IMR-90 (cell line): ENCODE data around the gene MCM6. TPM values are rescaled to one million over a fixed set of nuclear protein-coding genes. Genes with fewer than 3 reads are reported as not detected.

Source experiments
- ATAC-seq: fragments of 200-7000 bp; cut with Tn5 transposase; 2 replicates; pipeline ENCODE4 v1.9.1; 2020; ENCODE audit warnings: low read depth, mild to moderate bottlenecking, moderate library complexity
- BruUV-seq: library from RNA; stranded (reverse); fragments of 400-500 nt; replicated peaks from 2 replicates; lab custom pipeline; 2021; lab: Mats Ljungman, UMichigan
- CTCF ChIA-PET: fragments of 300-600 bp; formaldehyde crosslinking; extraction: SDS; loops from one replicate; lab custom pipeline; 2021; ENCODE audit warnings: antibody characterized with exemption; lab: Yijun Ruan, JAX
- POLR2A ChIA-PET: fragments of 300-600 bp; sonication (Branson Sonifier 250); formaldehyde crosslinking; loops from one replicate; lab custom pipeline; 2022; ENCODE audit warnings: antibody characterized with exemption; ENCODE audit not compliant: unreplicated experiment; lab: Charles Lee
- DNase-seq: peaks from one replicate; pipeline ENCODE4 v3.0.0; 2013
- H2AFZ ChIP-seq: replicated peaks from 2 replicates; pipeline ENCODE3; 2013; ENCODE audit warnings: low read length, mild to moderate bottlenecking; ENCODE audit not compliant: poor library complexity
- H2AK5ac ChIP-seq: 2 replicates; pipeline ENCODE4 v1.6.1; 2013; ENCODE audit warnings: low read depth, low read length, inconsistent platforms
- H2AK9ac ChIP-seq: replicated peaks from 2 replicates; pipeline ENCODE3; 2013; ENCODE audit warnings: mild to moderate bottlenecking, low read depth, low read length, moderate library complexity; ENCODE audit not compliant: poor library complexity
- H2BK120ac ChIP-seq: 2 replicates; pipeline ENCODE4 v1.6.1; 2013; ENCODE audit warnings: low read depth, low read length, inconsistent platforms
- H2BK15ac ChIP-seq: 3 replicates; pipeline ENCODE4 v1.6.1; 2013; ENCODE audit warnings: low read depth, low read length, inconsistent platforms
- H2BK20ac ChIP-seq: 2 replicates; pipeline ENCODE4 v1.6.1; 2013; ENCODE audit warnings: low read depth, mild to moderate bottlenecking, inconsistent platforms, low read length, moderate library complexity
- H2BK5ac ChIP-seq: 2 replicates; pipeline ENCODE4 v1.6.1; 2013; ENCODE audit warnings: mild to moderate bottlenecking, low read depth, low read length, inconsistent platforms; ENCODE audit not compliant: poor library complexity, severe bottlenecking
- H3K14ac ChIP-seq: replicated peaks from 2 replicates; pipeline ENCODE4 v1.6.1; 2013; ENCODE audit warnings: low read depth, low read length, inconsistent platforms
- H3K18ac ChIP-seq: 2 replicates; pipeline ENCODE4 v1.6.1; 2013; ENCODE audit warnings: low read depth, low read length, control low read depth
- H3K23ac ChIP-seq: 2 replicates; pipeline ENCODE4 v1.6.1; 2013; ENCODE audit warnings: low read depth, low read length, inconsistent platforms
- H3K27ac ChIP-seq: 2 replicates; pipeline ENCODE4 v1.5.1; 2013; ENCODE audit warnings: mild to moderate bottlenecking, control low read depth, low read length; ENCODE audit not compliant: insufficient read depth
- H3K27me3 ChIP-seq: 2 replicates; pipeline ENCODE4 v1.6.1; 2013; ENCODE audit warnings: low read length; ENCODE audit not compliant: control insufficient read depth, insufficient read depth
- H3K36me3 ChIP-seq: 2 replicates; pipeline ENCODE4 v1.6.1; 2013; ENCODE audit warnings: low read length, mixed read lengths; ENCODE audit not compliant: control insufficient read depth, insufficient read depth
- H3K4ac ChIP-seq: 2 replicates; pipeline ENCODE4 v1.6.1; 2013; ENCODE audit warnings: low read depth, low read length, inconsistent platforms
- H3K4me1 ChIP-seq: 2 replicates; pipeline ENCODE4 v1.6.1; 2013; ENCODE audit warnings: low read length, mixed read lengths; ENCODE audit not compliant: control insufficient read depth, insufficient read depth
- H3K4me2 ChIP-seq: 2 replicates; pipeline ENCODE4 v1.6.1; 2013; ENCODE audit warnings: low read depth, mild to moderate bottlenecking, control low read depth, low read length, moderate library complexity
- H3K4me3 ChIP-seq: 2 replicates; pipeline ENCODE4 v1.5.1; 2013; ENCODE audit warnings: low read depth, mild to moderate bottlenecking, control low read depth, low read length, moderate library complexity; ENCODE audit not compliant: insufficient read depth
- H3K56ac ChIP-seq: 2 replicates; pipeline ENCODE4 v1.6.1; 2013; ENCODE audit warnings: low read length, inconsistent platforms; ENCODE audit not compliant: insufficient read depth; ENCODE audit errors: extremely low read depth
- H3K79me1 ChIP-seq, 2 experiments: 2 replicates each; pipeline ENCODE4 v1.6.1; 2013; ENCODE audit warnings: low read length in 2 of 2, inconsistent platforms in 1 of 2, low read depth in 1 of 2
- H3K9ac ChIP-seq: 2 replicates; pipeline ENCODE4 v1.6.1; 2013; ENCODE audit warnings: low read depth, low read length, control low read depth
- H3K9me1 ChIP-seq: 2 replicates; pipeline ENCODE4 v1.6.1; 2013; ENCODE audit warnings: low read length, inconsistent platforms; ENCODE audit not compliant: insufficient read depth
- H3K9me3 ChIP-seq: 2 replicates; pipeline ENCODE4 v1.6.1; 2013; ENCODE audit warnings: low read length; ENCODE audit not compliant: control insufficient read depth, insufficient read depth
- H4K20me1 ChIP-seq: 2 replicates; pipeline ENCODE4 v1.6.1; 2013; ENCODE audit warnings: low read length, inconsistent platforms; ENCODE audit not compliant: insufficient read depth
- H4K5ac ChIP-seq: 2 replicates; pipeline ENCODE4 v1.6.1; 2013; ENCODE audit warnings: mild to moderate bottlenecking, low read depth, low read length, control low read depth
- H4K8ac ChIP-seq, 2 experiments: 2 replicates each; pipeline ENCODE4 v1.6.1; 2013; ENCODE audit warnings: low read depth in 2 of 2, low read length in 2 of 2, control low read depth in 1 of 2, inconsistent platforms in 1 of 2
- H4K91ac ChIP-seq: 2 replicates; pipeline ENCODE4 v1.6.1; 2013; ENCODE audit warnings: low read depth, low read length, inconsistent platforms; ENCODE audit not compliant: insufficient read depth
- CTCF ChIP-seq: conservative IDR thresholded peaks from 2 replicates; pipeline ENCODE4 v1.5.1; 2012; ENCODE audit warnings: mild to moderate bottlenecking, low read depth, low read length, improper control_type of control experiment
- MAZ ChIP-seq: IDR thresholded peaks from 2 replicates; pipeline ENCODE4 v1.6.1; 2012; ENCODE audit warnings: low read depth, mild to moderate bottlenecking, low read length, improper control_type of control experiment, moderate library complexity, borderline replicate concordance
- WGBS, 2 experiments: methylation state at CpG; one replicate each; pipeline versions ENCODE4 v1.1.5 to v1.1.7; 2013; ENCODE audit warnings: missing lambda C conversion rate in 2 of 2; ENCODE audit not compliant: insufficient read length in 1 of 2; ENCODE audit errors: extremely low coverage in 2 of 2; 5-methylcytosine and 5-hydroxymethylcytosine counted together
- dilution Hi-C: fragments of 300-500 bp; cut with HindIII; formaldehyde crosslinking; loops from one replicate; pipeline ENCODE4 v1.14.3; 2018; ENCODE audit warnings: low sequenced_read_pairs; ENCODE audit not compliant: unreplicated experiment
- in situ Hi-C: fragments of 300-500 bp; cut with MboI; formaldehyde crosslinking; loops from 3 replicates; pipeline ENCODE4 v1.14.3; 2019; ENCODE audit warnings: low sequenced_read_pairs, inconsistent platforms, mixed read lengths
- intact Hi-C: fragments of 100-400 bp; cut with micrococcal nuclease; formaldehyde crosslinking; loops from 2 replicates; pipeline ENCODE4 v1.10.0; 2022
- polyA plus RNA-seq, 3 experiments: library from polyadenylated mRNA; depleted of rRNA; stranded (reverse); fragments of >200 nt; gene quantifications; 2 replicates each; pipeline ENCODE4 v1.2.3, GENCODE V29; 2012; ENCODE audit warnings: low replicate concordance in 1 of 3
- total RNA-seq: library from RNA; depleted of rRNA; stranded (reverse); fragments of >200 nt; gene quantifications from 2 replicates; pipeline ENCODE4 v1.2.3, GENCODE V29; 2012

Gene MCM6
- total and polyA plus RNA-seq, 2 of the 4 experiments (the other 2 are of a cell fraction) = 21.4 to 29.6 TPM

GRCh38 chr2:135799738-135800137 is 76.5 kb downstream of the MCM6 start:
- H2BK15ac ChIP-seq = no peak overlapping the region
- no peaks in the 10 kb centered on the region for H3K36me3 ChIP-seq
- no peak overlapping the region for H4K8ac ChIP-seq
- H3K27ac ChIP-seq = no peak overlapping the region
- no peaks in the 10 kb centered on the region for H3K9me1 ChIP-seq
- TF ChIP-seq MAZ (no peak), CTCF (no peak)
- H2BK120ac ChIP-seq = no peak overlapping the region
- in situ Hi-C loops (no loop called here), intact Hi-C loops (loop anchor here (5.0 kb wide), 1 partner anchor 812 kb away; no protein-coding TSS in a partner anchor), dilution Hi-C loops (no loop called here)
- ATAC-seq (no peak), DNase-seq (no peak)
- H3K23ac ChIP-seq = no peak overlapping the region
- WGBS, 2 experiments = 40% methylated on average over 1 of the region's 2 CpGs; no CpG with 5 or more reads in 1 of the 2 experiments
- BruUV-seq = no TSS peak
- no peak overlapping the region for H2AFZ ChIP-seq
- no peak overlapping the region for H3K4me3 ChIP-seq
- no peak overlapping the region for H2BK5ac ChIP-seq
- CTCF ChIA-PET = no interaction called here
- H2AK5ac ChIP-seq = no peak overlapping the region
- no peak overlapping the region for H4K91ac ChIP-seq
- no peaks in the 10 kb centered on the region for H3K27me3 ChIP-seq
- no peak overlapping the region for H3K18ac ChIP-seq
- H3K9ac ChIP-seq = no peak overlapping the region
- no peak overlapping the region for H4K5ac ChIP-seq
- no peaks in the 10 kb centered on the region for H3K79me1 ChIP-seq
- H3K4me1 ChIP-seq = no peaks in the 10 kb centered on the region
- no peak overlapping the region for H3K4me2 ChIP-seq
- no peaks in the 10 kb centered on the region for H4K20me1 ChIP-seq
- no peak overlapping the region for H3K56ac ChIP-seq
- no peak overlapping the region for H3K14ac ChIP-seq
- peaks cover 3% of the 10 kb centered on the region; the same call in 1 of the 2 replicates for H3K9me3 ChIP-seq
- no peak overlapping the region for H2AK9ac ChIP-seq
- no peak overlapping the region for H2BK20ac ChIP-seq
- no peak overlapping the region for H3K4ac ChIP-seq
- POLR2A ChIA-PET = no interaction called here
